ENCODE results near the gene MMP24.

- no peak for TF ChIP-seq CTCF (conservative IDR thresholded peaks at IDR 0.05; ENCODE audit: low read length)
- no peak for TF ChIP-seq EZH2phosphoT487 (IDR thresholded peaks at IDR 0.05; ENCODE audit: borderline replicate concordance, low read depth, low read length)
Measured at GRCh38 chr20:35238170-35238569, 11.7 kb downstream of the MMP24 start.
